C4-2B (cell line): ENCODE measurements around the gene KRTAP13-1.

Experiments
- CTCF ChIP-seq: fragments of 450-650 bp; conservative IDR thresholded peaks from 2 replicates; pipeline ENCODE4 v1.5.1; 2017; ENCODE audit warnings: mild to moderate bottlenecking
- ZFX ChIP-seq: fragments of 450-650 bp; IDR thresholded peaks from 2 replicates; pipeline ENCODE4 v1.6.1; 2017

GRCh38 chr21:30348506-30348905 lies 47.3 kb upstream of the KRTAP13-1 start, which contains the start of gene KRTAP23-1:
- TF ChIP-seq CTCF (no peak), ZFX (no peak)
